Natural killer cell (primary cell): ENCODE results near the gene DAPK3. TPM values are rescaled to one million over a fixed set of nuclear protein-coding genes. Genes with fewer than 3 reads are reported as not detected.

Source experiments
- ATAC-seq, 3 donors: fragments of 150-1000 bp in 2 of 3; fragments of 200-7000 bp in 1 of 3; cut with Tn5 transposase; 1 replicate in 1 of 3; 2 replicates in 2 of 3; pipeline ENCODE4 v1.10.0; 2021; ENCODE audit warnings: mild to moderate bottlenecking in 2 of 3, moderate library complexity in 2 of 3
- DNase-seq, 2 donors: peaks; one replicate each; pipeline versions ENCODE4 v3.0.0 to v3.0.0-alpha.2; 2013 to 2021; ENCODE audit warnings: mixed read lengths in 1 of 2
- H3K27ac ChIP-seq: one replicate; pipeline ENCODE4 v1.5.1; 2013; ENCODE audit warnings: mild to moderate bottlenecking, low read length
- H3K27me3 ChIP-seq: one replicate; pipeline ENCODE4 v1.6.1; 2013; ENCODE audit warnings: low read length; ENCODE audit not compliant: control insufficient read depth, insufficient read depth
- H3K36me3 ChIP-seq: one replicate; pipeline ENCODE4 v1.6.1; 2013; ENCODE audit warnings: low read length; ENCODE audit not compliant: control insufficient read depth, insufficient read depth
- H3K4me1 ChIP-seq: one replicate; pipeline ENCODE4 v1.6.1; 2013; ENCODE audit warnings: low read length; ENCODE audit not compliant: control insufficient read depth, insufficient read depth
- H3K4me3 ChIP-seq: one replicate; pipeline ENCODE4 v1.5.1; 2013; ENCODE audit warnings: low read length
- H3K9me3 ChIP-seq: one replicate; pipeline ENCODE4 v1.6.1; 2013; ENCODE audit warnings: low read length; ENCODE audit not compliant: control insufficient read depth, insufficient read depth
- H3K27ac Mint-ChIP-seq, 2 donors: one replicate each; pipeline ENCODE4 v1.8.0; 2022; ENCODE audit warnings: mild to moderate bottlenecking in 2 of 2, mixed read lengths in 2 of 2, moderate library complexity in 1 of 2
- H3K27me3 Mint-ChIP-seq, 2 donors: one replicate each; pipeline ENCODE4 v1.8.0; 2022; ENCODE audit warnings: low read depth in 2 of 2, mixed read lengths in 2 of 2
- H3K36me3 Mint-ChIP-seq: one replicate; pipeline ENCODE4 v1.8.0; 2022; ENCODE audit warnings: mixed read lengths
- H3K4me1 Mint-ChIP-seq, 2 donors: one replicate each; pipeline ENCODE4 v1.8.0; 2022; ENCODE audit warnings: mixed read lengths in 2 of 2
- H3K4me3 Mint-ChIP-seq: one replicate; pipeline ENCODE4 v1.8.0; 2022; ENCODE audit warnings: mild to moderate bottlenecking, moderate library complexity, mixed read lengths
- H3K9me3 Mint-ChIP-seq, 2 donors: one replicate each; pipeline ENCODE4 v1.8.0; 2022; ENCODE audit warnings: mixed read lengths in 2 of 2
- WGBS: methylation state at CpG from one replicate; pipeline ENCODE4 v1.1.7; 2013; ENCODE audit warnings: missing lambda C conversion rate; ENCODE audit not compliant: insufficient coverage; 5-methylcytosine and 5-hydroxymethylcytosine counted together
- intact Hi-C: fragments of 100-400 bp; cut with micrococcal nuclease; formaldehyde crosslinking; loops from one replicate; pipeline ENCODE4 v1.14.2; 2022
- total RNA-seq, 4 donors: library from RNA; stranded (reverse); fragments of 120-200 nt in 1 of 4; gene quantifications; one replicate each; pipeline versions ENCODE4 v1.2.3 to v1.2.4, GENCODE V29; 2013 to 2022
- TF ChIP-seq, protein P1 (sequence below): fragments of 200-600 bp; IDR thresholded peaks from one replicate; pipeline ENCODE4 v1.8.0; 2022; ENCODE audit warnings: antibody characterized with exemption

Gene DAPK3
- total RNA-seq, 3 donors from 2014 or later (not counting 1 experiment from before 2014, with no cell fraction given) = 54.3 to 66.4 (median 58.1) TPM

DNA sequence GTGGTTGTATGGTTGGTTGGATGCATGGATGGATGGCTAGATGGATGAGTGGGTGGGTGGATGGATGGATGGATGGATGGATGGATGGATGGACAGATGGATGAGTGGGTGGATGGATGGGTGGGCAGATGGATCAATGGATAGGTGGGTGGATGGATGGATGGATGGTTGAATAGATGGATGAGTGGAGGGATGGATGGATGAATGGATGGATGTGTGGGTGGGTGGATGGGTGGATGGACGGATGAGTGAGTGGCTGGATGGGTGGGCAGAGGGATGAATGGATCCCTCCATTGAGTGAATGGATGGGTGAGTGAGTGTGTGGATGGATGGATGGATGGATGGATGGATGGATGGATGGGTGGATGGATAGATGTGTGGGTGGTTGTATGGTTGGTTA is 47.0 kb downstream of the DAPK3 start:
- H3K36me3 Mint-ChIP-seq = no peaks in the 10 kb centered on the region
- DNase-seq (no peak), ATAC-seq (no peak)
- H3K4me3 Mint-ChIP-seq = no peak overlapping the region
- H3K36me3 ChIP-seq = no peaks in the 10 kb centered on the region
- H3K27me3 ChIP-seq = no peaks in the 10 kb centered on the region
- H3K4me3 ChIP-seq = no peak overlapping the region
- H3K9me3 ChIP-seq = peaks cover 3% of the 10 kb centered on the region
- TF ChIP-seq, protein P1, sequence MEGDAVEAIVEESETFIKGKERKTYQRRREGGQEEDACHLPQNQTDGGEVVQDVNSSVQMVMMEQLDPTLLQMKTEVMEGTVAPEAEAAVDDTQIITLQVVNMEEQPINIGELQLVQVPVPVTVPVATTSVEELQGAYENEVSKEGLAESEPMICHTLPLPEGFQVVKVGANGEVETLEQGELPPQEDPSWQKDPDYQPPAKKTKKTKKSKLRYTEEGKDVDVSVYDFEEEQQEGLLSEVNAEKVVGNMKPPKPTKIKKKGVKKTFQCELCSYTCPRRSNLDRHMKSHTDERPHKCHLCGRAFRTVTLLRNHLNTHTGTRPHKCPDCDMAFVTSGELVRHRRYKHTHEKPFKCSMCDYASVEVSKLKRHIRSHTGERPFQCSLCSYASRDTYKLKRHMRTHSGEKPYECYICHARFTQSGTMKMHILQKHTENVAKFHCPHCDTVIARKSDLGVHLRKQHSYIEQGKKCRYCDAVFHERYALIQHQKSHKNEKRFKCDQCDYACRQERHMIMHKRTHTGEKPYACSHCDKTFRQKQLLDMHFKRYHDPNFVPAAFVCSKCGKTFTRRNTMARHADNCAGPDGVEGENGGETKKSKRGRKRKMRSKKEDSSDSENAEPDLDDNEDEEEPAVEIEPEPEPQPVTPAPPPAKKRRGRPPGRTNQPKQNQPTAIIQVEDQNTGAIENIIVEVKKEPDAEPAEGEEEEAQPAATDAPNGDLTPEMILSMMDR = no peak
- no peaks in the 10 kb centered on the region for H3K27me3 Mint-ChIP-seq
- no peak overlapping the region for H3K27ac Mint-ChIP-seq
- no peaks in the 10 kb centered on the region for H3K4me1 Mint-ChIP-seq
- intact Hi-C loops = no loop called here
- H3K4me1 ChIP-seq = no peaks in the 10 kb centered on the region
- no peak overlapping the region for H3K27ac ChIP-seq
- peaks cover 4 to 11% of the 10 kb centered on the region in 2 donors for H3K9me3 Mint-ChIP-seq
- WGBS = 77% methylated on average over 1 of the region's 1 CpG

DNA sequence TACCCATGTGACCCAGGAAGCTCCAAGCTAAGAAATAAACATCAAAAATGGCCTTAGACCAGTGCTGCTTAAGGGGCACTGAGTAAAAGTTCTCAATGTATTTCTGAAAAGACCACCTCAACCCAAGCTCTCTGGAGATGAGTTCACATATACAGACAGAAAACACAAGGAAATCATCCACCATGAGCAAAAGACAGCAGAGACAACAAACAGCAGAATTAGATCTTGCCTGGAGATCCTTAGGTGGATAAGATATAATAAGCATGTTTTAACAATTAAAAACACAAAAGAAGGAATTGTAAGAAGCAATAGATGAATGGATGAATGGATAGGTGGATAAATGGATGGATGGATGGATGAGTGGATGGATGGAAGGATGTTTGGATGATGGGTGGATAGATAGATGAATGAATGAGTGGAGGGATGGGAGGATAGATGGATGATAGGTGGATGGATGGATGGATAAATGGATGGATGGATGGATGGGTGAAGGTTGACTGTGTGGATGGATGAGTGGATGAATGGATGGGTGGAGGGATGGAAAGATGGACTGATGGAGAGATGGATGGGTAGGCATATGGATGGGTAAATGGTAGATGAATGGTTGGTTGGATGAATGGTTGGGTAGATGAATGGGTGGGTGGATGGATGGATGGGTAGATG is 47.7 kb downstream of the DAPK3 start:
- no peaks in the 10 kb centered on the region for H3K36me3 ChIP-seq
- TF ChIP-seq, protein P1 = no peak
- no peak for ATAC-seq
- intact Hi-C loops = no loop called here
- Mint-ChIP-seq H3K36me3 (no peaks in the 10 kb centered on the region), H3K4me3 (no peak overlapping the region), H3K4me1 (no peaks in the 10 kb centered on the region), H3K9me3 (peaks cover 4 to 11% of the 10 kb centered on the region in 2 donors), H3K27ac (no peak overlapping the region), H3K27me3 (no peaks in the 10 kb centered on the region)
- H3K4me1 ChIP-seq = no peaks in the 10 kb centered on the region
- DNase-seq = no peak
- peaks cover 3% of the 10 kb centered on the region for H3K9me3 ChIP-seq
- no peaks in the 10 kb centered on the region for H3K27me3 ChIP-seq
- H3K27ac ChIP-seq = no peak overlapping the region
- no peak overlapping the region for H3K4me3 ChIP-seq

DNA sequence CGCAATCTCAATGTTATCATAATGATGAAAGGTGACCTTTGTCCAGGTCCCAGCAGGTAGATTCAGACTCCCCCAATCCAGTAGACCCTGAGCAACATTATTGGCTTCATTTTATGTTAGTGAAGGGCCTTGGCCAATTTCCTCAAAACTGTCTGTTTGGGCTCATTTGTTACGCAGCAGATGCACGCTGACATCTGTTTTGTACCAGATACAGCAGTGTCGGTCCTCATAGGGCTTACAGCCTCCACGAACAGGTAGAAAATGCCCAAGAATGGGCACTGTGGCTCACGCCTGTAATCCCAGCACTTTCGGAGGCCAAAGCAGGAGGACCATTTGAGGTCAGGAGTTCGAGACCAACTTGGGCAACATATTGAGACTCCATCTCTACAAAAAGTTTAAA is 51.1 kb downstream of the DAPK3 start:
- 93% methylated on average over 8 of the region's 8 CpGs for WGBS
- H3K27ac Mint-ChIP-seq = no peak overlapping the region
- Histone ChIP-seq H3K4me1 (no peaks in the 10 kb centered on the region), H3K36me3 (no peaks in the 10 kb centered on the region), H3K4me3 (no peak overlapping the region), H3K9me3 (peaks cover 3% of the 10 kb centered on the region), H3K27me3 (no peaks in the 10 kb centered on the region), H3K27ac (no peak overlapping the region)
- TF ChIP-seq, protein P1 = no peak
- DNase-seq (no peak), ATAC-seq (no peak)
- no peaks in the 10 kb centered on the region for H3K4me1 Mint-ChIP-seq
- no peaks in the 10 kb centered on the region for H3K36me3 Mint-ChIP-seq
- intact Hi-C loops = no loop called here
- peaks cover 4 to 11% of the 10 kb centered on the region in 2 donors for H3K9me3 Mint-ChIP-seq
- peaks cover 0 to 5% of the 10 kb centered on the region in 2 donors for H3K27me3 Mint-ChIP-seq
- no peak overlapping the region for H3K4me3 Mint-ChIP-seq

DNA sequence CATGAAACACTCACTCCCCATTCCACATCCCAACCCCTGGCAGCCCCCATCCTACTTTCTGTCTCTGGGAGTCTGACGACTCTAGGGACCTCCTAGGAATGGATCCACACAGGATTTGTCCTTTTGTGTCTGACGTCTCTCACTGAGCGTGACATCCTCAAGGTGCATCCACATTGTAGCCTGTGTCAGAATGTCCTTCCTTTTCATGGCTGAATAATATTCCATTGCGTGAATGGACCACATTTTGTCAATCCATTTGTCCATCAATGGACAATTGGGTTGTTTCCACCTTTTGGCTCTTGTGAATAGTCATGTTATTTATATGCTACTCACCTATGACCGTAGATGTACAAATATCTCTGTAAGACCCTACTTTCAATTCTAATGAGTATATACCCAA is 54.9 kb downstream of the DAPK3 start:
- no peaks in the 10 kb centered on the region for H3K36me3 Mint-ChIP-seq
- 93% methylated on average over 4 of the region's 5 CpGs for WGBS
- ATAC-seq (no peak), DNase-seq (no peak)
- H3K27ac ChIP-seq = no peak overlapping the region
- H3K9me3 Mint-ChIP-seq = no peaks in the 10 kb centered on the region
- no peak overlapping the region for H3K27ac Mint-ChIP-seq
- no peak overlapping the region for H3K4me3 Mint-ChIP-seq
- TF ChIP-seq, protein P1 = no peak
- H3K27me3 ChIP-seq = no peaks in the 10 kb centered on the region
- no peaks in the 10 kb centered on the region for H3K36me3 ChIP-seq
- no peaks in the 10 kb centered on the region for H3K4me1 ChIP-seq
- H3K4me1 Mint-ChIP-seq = no peaks in the 10 kb centered on the region
- no peak overlapping the region for H3K4me3 ChIP-seq
- H3K27me3 Mint-ChIP-seq = peaks cover 0 to 5% of the 10 kb centered on the region in 2 donors
- intact Hi-C loops = no loop called here
- H3K9me3 ChIP-seq = no peaks in the 10 kb centered on the region
